OCI-LY1 (cell line): ENCODE data around the gene SOX13.

Experiments used
- H2AFZ ChIP-seq: fragments of 200-600 bp; sonication (generic), shearing (Covaris generic); 2 replicates; pipeline ENCODE4 v1.6.0; 2014; ENCODE audit warnings: antibody characterized with exemption, mild to moderate bottlenecking, low read length
- H3F3A ChIP-seq: fragments of 200-600 bp; sonication (generic), shearing (Covaris generic); 2 replicates; pipeline ENCODE4 v1.6.0; 2014; ENCODE audit warnings: mild to moderate bottlenecking, antibody characterized with exemption, low read length, moderate library complexity; ENCODE audit not compliant: insufficient read depth
- H3K27ac ChIP-seq: fragments of 200-600 bp; sonication (generic); 2 replicates; pipeline ENCODE4 v1.5.1; 2014; ENCODE audit warnings: low read length, mixed run types, mild to moderate bottlenecking, low read depth; ENCODE audit not compliant: poor library complexity, severe bottlenecking
- H3K27me3 ChIP-seq: fragments of 200-600 bp; sonication (generic); 2 replicates; pipeline ENCODE4 v1.6.0; 2014; ENCODE audit warnings: antibody characterized with exemption, mild to moderate bottlenecking, low read length, moderate library complexity; ENCODE audit not compliant: insufficient read depth
- H3K36me3 ChIP-seq: fragments of 200-600 bp; sonication (generic); 2 replicates; pipeline ENCODE4 v1.6.1; 2014; ENCODE audit warnings: mild to moderate bottlenecking, antibody characterized with exemption, low read length, moderate library complexity, mixed read lengths; ENCODE audit not compliant: insufficient read depth
- H3K4me1 ChIP-seq: fragments of 200-600 bp; sonication (generic); 2 replicates; pipeline ENCODE4 v1.5.1; 2014; ENCODE audit warnings: mild to moderate bottlenecking, low read length, moderate library complexity; ENCODE audit not compliant: insufficient read depth, severe bottlenecking
- H3K4me2 ChIP-seq: fragments of 200-600 bp; sonication (generic), shearing (Covaris generic); 2 replicates; pipeline ENCODE4 v1.6.1; 2014; ENCODE audit warnings: low read length
- H3K4me3 ChIP-seq: fragments of 200-600 bp; sonication (generic); 2 replicates; pipeline ENCODE4 v1.5.1; 2014; ENCODE audit warnings: low read length, low read depth, mild to moderate bottlenecking, mixed read lengths; ENCODE audit not compliant: poor library complexity, severe bottlenecking
- H3K79me2 ChIP-seq: fragments of 200-600 bp; shearing (Covaris generic); 2 replicates; pipeline ENCODE4 v1.6.1; 2016; ENCODE audit warnings: mixed run types, low read length, mixed read lengths; ENCODE audit not compliant: insufficient read depth
- H3K9ac ChIP-seq: fragments of 200-600 bp; sonication (generic), shearing (Covaris generic); 2 replicates; pipeline ENCODE4 v1.6.1; 2014; ENCODE audit warnings: mild to moderate bottlenecking, low read length, mixed read lengths
- H3K9me2 ChIP-seq: fragments of 200-600 bp; sonication (generic), shearing (Covaris generic); 2 replicates; pipeline ENCODE4 v1.6.1; 2014; ENCODE audit warnings: low read depth, mild to moderate bottlenecking, low read length, mixed read lengths
- H3K9me3 ChIP-seq: fragments of 200-600 bp; shearing (Covaris generic); 2 replicates; pipeline ENCODE4 v1.6.1; 2014; ENCODE audit warnings: low read length, mixed read lengths
- H4K20me1 ChIP-seq: fragments of 200-600 bp; sonication (generic), shearing (Covaris generic); 2 replicates; pipeline ENCODE4 v1.6.0; 2016; ENCODE audit warnings: mild to moderate bottlenecking, low read length; ENCODE audit not compliant: insufficient read depth
- CTCF ChIP-seq: fragments of 200-600 bp; sonication (generic), shearing (Covaris generic); IDR thresholded peaks from 2 replicates; pipeline ENCODE4 v1.5.1; 2017; ENCODE audit warnings: mild to moderate bottlenecking, antibody characterized with exemption, low read length, moderate library complexity, mixed read lengths
- EZH2 ChIP-seq: fragments of 200-600 bp; sonication (generic), shearing (Covaris generic); IDR thresholded peaks from 2 replicates; pipeline ENCODE4 v1.8.0; 2017; ENCODE audit warnings: borderline replicate concordance, mixed run types, mild to moderate bottlenecking, antibody characterized with exemption, low read length, moderate library complexity, mixed read lengths

The SOX13 gene

DNA sequence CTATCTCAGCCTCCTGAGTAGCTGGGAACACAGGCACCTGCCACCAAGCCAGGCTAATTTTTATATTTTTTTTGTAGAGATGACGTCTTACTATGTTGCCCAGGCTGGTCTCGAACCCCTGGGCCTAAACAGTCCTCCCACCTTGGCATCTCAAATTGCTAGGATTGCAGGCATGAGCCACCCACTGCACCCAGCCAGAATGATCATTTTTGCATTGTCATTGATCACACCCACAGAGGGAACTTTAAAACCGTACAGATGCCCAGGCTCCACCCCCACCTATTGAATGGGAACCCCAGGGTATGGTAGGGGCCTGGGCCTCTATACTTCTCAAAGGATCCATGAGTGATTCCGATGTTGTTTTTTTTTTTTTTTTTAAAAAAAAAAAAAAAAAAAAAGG is 42.2 kb downstream of the SOX13 start:
- Histone ChIP-seq H3K4me1 (no peaks in the 10 kb centered on the region), H3K9ac (no peak overlapping the region), H3F3A (no peaks in the 10 kb centered on the region), H3K36me3 (no peaks in the 10 kb centered on the region), H3K27ac (no peak overlapping the region), H3K4me3 (no peak overlapping the region), H2AFZ (no peak overlapping the region), H3K9me3 (no peaks in the 10 kb centered on the region), H4K20me1 (no peaks in the 10 kb centered on the region), H3K4me2 (no peak overlapping the region), H3K9me2 (no peaks in the 10 kb centered on the region), H3K79me2 (no peaks in the 10 kb centered on the region), H3K27me3 (no peaks in the 10 kb centered on the region)
- no peak for TF ChIP-seq EZH2
- TF ChIP-seq CTCF = no peak

GRCh38 chr1:204116539-204116938 is 43.6 kb downstream of the SOX13 start:
- Histone ChIP-seq H3F3A (no peaks in the 10 kb centered on the region), H3K4me3 (no peak overlapping the region), H3K4me1 (no peaks in the 10 kb centered on the region), H3K36me3 (no peaks in the 10 kb centered on the region), H4K20me1 (no peaks in the 10 kb centered on the region), H3K4me2 (no peak overlapping the region), H2AFZ (no peak overlapping the region), H3K79me2 (no peaks in the 10 kb centered on the region), H3K9me3 (no peaks in the 10 kb centered on the region), H3K9ac (no peak overlapping the region), H3K27ac (no peak overlapping the region), H3K27me3 (no peaks in the 10 kb centered on the region), H3K9me2 (no peaks in the 10 kb centered on the region)
- TF ChIP-seq EZH2 (no peak), CTCF (no peak)

- H3K4me1 ChIP-seq = no peaks in the 10 kb centered on the region
- H3K36me3 ChIP-seq = no peaks in the 10 kb centered on the region
- no peak overlapping the region for H3K27ac ChIP-seq
- no peaks in the 10 kb centered on the region for H3K9me3 ChIP-seq
- no peaks in the 10 kb centered on the region for H3K27me3 ChIP-seq
- no peaks in the 10 kb centered on the region for H3K79me2 ChIP-seq
- no peak overlapping the region for H3K4me3 ChIP-seq
- H4K20me1 ChIP-seq = no peaks in the 10 kb centered on the region
- H3K4me2 ChIP-seq = no peak overlapping the region
- no peaks in the 10 kb centered on the region for H3F3A ChIP-seq
- H2AFZ ChIP-seq = no peak overlapping the region
- TF ChIP-seq CTCF (no peak), EZH2 (no peak)
- no peaks in the 10 kb centered on the region for H3K9me2 ChIP-seq
- H3K9ac ChIP-seq = no peak overlapping the region
Measured at GRCh38 chr1:204121840-204122555, 49.1 kb downstream of the SOX13 start.
